IPS-NIHi7 (cell line): ENCODE measurements around the gene FANCD2.
"Not testable (repeated sequence)": the region's sequence is repeated elsewhere in the genome, so short reads cannot be mapped to it uniquely, and the experiment has no call there.

Experiments
- DNase-seq: peaks from one replicate; pipeline ENCODE4 v3.0.0; 2012; ENCODE audit warnings: mixed read lengths; ENCODE audit errors: extremely low spot score

The FANCD2 gene

DNA sequence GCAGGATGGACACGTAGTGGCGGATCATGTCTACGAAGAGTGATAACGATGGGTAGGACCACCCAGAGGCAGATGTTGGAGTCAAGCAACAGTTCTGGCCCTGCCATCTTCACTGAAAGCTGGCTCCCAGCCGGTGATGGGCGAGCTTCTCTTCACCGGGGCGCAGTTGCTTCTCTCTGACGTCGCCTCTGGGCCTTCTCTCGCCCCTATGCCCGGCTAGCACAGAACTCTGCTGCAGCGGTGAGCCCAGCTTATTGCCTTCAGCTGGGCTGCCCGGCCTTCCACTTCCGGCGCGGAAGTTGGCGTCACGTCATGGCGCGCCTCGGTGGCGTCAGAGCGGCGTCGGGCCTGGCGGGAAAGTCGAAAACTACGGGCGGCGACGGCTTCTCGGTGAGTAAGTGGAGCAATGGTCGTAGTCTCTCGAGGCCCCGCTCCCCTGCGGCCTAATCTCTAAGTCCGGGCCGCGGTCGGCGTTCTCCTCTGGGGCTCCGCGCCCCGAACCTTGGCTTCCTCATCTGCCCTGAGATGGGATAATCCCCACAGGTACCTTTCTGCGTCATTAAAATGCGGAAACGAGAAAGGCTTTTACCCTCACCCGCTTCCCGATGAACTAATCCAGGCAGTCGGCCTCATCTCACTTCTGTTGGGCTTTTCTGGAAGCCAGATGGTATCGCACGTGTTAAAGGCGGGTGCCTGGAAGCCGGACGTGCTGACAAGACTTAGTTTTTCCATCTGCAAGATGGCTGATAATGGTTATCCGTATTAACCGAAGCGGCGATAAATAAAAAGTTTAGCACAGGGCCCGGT, at the start of gene FANCD2:
TSS of gene FANCD2 (plus strand) at position 354 of the 807 bp plus-strand sequence. CDS start 2,221 bp downstream, outside the sequence.
- peak; percentile 91 for DNase-seq

DNA sequence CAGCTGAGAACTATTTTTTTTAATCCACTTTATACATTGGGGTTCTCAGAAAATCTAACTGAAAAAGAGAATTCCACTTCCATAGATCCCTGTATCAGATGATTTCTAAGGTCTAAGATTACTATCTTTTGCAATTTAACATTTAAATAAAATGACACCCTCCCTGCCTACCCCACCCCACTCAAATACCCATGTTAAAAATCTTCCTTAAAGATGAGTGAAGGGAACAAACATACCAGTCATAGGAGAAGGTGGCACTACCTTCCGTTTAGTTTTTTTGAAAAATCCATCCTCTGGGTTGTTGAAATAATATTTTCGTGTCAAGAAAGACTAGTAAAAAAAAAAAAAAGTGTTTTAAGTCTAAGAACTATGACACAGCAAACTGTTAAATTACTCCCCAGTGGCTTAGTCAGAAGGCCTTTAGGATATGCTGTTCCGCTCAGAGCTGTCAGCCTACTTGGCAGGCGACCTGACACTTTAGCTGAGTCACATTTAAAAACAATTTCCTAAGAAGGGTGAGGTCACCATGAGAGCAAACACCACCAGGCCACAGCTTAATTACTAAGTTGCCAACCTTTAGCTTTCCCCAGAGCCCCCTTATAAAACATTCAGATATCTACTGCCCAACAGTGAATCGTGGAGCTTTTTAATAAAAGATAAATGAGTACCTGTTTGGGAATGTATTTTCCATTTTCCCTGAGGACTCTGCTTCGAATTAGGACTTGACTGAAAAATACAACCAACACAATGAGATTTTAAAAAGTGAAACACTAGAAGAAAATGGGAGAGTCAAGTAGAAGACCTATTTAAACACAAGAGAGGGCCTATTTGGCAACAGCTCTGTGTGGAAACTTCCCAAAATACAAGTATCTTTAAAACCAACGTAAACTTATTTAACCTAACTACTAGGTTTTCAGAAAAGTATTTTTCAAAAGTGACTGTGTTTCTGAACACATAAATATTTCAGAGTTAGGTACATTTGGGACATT, 49.2 kb upstream of the FANCD2 start:
- peak; percentile 22 for DNase-seq

DNA sequence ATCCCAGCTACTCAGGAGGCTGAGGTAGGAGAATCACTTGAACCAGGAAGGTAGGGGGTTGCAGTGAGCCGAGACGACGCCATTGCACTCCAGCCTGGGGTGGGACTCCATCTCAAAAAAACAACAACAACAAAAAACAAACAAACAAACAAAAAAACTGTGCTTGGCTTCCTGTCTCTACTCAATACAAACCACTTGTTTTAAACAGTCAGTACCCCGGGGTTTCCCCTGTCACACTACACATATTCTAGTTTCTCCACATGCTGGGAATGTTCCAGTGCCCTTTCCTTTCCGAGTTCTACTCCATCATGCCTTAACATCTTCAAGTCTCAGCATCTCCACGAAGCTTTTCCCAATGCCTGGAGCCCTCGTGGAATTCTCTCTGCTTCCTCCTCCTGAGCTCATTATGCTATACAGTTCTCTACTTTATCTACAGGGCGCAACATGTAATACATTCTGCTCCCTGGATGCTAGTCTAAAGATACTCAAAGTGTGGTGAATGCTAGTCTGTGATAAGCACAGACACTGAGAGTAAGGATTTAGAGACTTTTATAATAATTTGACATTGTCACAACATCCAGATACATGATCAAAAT, 47.4 kb upstream of the FANCD2 start:
- DNase-seq = no peak

DNA sequence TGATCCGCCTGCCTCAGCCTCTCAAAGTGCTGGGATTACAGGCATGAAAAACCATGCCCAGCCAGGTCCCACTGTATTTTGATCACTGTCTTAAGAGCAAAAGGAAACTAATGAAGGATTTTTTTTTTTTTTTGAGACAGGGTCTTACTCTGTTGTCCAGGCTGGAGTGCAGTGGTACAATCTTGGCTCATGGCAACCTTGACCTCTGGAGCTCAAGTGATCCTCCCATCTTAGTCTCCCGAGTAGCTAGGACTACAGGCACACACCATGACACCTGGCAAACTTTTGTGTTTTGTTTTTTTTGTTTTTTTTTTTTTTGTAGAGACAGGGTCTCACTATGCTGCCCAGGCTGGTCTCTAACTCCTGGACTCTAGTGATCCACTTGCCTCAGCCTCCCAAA, 46.0 kb upstream of the FANCD2 start:
- no peak for DNase-seq

DNA sequence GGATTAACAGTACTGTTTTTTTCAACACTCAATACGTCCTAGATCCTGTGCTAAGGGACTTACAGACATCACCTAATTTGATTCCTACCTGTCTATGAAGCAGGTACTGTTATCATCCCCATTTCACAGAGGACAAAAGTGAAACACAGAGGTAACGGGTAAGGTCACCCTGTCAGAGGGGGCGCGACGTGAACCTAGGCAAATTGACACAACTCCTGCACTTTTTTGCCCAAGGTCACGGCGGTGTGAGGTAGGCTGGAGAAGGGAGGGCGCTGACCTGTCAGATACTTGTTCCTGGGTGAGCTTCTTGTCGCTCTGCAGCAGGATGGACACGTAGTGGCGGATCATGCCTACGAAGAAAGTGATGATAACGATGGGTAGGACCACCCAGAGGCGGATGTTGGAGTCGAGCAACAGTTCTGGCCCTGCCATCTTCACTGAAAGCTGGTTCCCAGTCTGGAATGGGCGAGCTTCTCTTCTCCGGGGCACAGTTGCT, 40.0 kb upstream of the FANCD2 start:
- no peak for DNase-seq

DNA sequence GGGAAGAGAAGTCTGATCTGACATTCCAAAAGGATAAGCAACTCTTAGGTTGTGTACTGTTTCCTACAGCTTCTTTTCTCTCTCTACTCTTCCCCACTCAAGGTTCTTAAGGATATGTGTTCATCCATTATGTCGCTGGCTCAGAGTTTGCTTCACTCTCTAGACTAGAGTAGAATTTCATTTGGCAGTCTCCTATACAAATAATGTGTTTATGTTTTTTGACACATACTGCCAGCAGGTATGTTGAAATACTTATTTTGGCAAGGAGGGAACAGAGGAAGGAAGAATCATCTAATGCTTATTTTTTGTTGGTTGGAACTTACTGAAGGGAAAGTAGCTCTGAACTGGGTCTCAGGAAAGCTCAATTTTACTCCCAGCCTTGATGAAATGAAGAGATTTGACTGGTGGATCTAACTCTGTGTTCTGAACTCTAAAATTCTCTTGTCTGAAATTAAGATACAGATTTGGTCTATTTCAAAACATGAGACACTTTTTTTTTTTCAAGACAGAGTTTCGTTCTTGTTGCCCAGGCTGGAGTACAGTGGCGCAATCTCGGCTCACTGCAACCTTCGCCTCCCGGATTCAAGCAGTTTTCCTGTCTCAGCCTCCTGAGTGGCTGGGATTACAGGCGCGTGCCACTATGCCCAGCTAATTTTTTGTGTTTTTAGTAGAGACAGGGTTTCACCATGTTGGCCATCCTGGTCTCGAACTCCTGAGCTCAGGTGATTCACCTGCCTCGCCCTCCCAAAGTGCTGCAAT, 32.0 kb upstream of the FANCD2 start:
- no peak for DNase-seq

DNA sequence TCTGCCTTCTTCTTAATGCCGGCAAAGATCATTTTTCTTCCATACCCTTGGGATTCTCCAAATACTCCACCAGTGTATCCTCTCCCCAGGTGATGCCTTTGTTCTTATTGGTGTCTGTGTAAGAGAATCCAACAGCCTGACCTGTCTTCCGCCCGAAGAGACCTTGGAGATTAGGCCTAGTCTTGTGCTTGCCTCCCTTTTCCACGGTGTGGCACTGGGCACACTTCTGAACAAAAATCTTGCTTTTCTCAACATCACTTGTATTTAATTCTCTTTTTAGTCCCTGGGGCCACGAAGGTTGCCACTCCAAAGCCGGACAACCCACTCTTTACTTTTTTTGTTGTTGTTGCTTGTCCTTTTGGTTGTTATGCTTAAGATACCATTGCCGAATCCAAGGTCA, 25.6 kb upstream of the FANCD2 start:
- DNase-seq = no peak

DNA sequence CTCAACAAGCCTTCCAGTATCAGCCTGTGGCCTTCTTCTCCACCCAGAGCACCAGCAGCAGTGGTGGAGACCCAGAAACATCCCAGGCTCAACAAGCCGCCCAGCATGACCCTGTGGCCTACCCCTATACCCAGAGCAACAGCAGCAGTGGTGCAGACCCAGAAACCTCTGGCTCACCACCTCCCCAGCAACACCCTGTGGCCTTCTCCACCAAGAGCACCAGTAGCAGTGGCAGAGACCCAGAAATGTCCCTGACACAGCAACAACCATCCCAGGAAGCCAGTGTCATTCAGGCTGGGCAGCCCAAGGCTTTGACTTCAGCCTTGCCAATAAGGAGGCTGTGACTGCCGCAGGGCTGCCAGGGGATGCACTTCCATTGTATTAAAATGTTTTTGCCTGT, 23.3 kb upstream of the FANCD2 start:
- no peak for DNase-seq

DNA sequence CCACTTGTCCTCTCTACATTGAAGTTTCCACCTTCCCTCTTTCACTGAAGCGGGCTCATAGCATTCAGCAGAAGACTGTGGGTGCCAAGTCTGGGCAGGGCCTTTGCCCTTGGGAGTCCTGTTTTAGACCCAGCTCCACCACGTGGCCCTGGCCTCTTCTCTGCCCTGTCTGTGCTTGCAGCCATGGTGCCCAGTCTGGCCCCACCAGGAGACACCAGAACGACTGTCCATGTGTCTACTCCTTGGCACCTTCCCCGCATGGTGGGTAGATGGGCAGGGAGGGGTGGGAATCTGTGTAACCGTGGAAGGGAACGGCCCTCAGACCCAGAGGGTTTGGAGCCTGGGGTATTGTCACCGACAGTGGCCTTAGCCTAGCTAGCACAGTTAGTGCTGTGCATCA, 21.7 kb upstream of the FANCD2 start:
- no peak for DNase-seq

DNA sequence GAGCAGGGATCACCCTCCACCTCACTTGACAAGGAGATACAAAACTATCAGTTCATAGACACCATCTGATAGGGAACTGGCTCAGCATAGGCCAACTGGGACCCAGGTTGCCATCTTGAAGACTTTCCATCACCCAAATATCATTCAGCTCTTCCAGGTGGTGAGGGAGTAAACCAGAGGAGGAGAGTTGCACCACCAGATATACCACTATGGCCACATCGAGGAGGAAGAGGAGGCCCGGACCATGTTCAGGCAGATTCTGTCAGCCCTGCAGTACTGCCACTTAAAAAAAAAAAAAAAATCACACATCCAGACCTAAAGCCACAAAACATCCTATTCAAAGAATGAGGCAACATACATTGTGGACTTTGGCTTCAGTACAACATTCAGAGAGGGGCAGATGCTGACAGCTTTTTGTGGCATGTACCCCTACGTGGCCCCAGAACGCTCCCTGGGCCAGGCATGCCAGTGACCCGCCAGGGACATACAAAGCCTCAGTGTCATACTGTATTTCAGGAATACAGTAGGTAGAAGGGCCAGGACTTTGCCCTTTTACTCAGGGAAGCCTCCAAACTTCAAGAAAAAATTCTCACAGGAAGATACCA, 21.2 kb upstream of the FANCD2 start:
- DNase-seq = no peak

DNA sequence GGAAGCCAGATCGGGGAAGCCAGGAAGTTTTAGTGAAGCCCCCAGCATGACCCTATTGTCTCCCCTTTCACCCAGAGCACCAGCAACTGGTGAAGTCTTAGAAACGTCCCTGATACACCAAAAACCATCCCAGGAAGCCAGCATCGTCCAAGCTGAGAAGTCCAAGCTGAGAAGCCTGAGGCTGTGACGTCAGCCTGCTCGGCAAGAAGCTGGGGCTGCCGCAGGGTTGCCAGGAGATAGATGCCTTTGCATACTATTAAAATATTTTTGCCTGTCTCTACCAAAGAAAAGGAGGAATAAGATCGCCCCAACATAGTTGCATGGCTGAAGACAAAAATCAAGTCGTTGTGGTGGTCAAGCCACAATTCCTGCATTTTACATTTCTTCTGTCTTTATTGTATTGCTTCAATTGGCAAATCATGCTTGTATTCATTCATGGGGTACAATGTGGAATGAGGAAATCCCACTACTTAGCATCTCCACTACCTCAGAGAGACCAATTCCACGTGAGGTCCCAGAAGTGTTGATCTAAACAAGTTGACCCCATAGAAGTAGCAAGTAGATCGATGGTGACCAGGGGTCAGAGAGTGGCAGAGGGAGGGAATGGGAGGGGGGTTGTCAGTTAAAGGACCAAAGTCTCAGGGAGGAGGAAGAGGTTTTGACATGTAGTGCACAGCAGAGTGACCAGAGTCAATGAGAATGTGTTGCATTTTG, 20.0 kb upstream of the FANCD2 start:
- no peak for DNase-seq

DNA sequence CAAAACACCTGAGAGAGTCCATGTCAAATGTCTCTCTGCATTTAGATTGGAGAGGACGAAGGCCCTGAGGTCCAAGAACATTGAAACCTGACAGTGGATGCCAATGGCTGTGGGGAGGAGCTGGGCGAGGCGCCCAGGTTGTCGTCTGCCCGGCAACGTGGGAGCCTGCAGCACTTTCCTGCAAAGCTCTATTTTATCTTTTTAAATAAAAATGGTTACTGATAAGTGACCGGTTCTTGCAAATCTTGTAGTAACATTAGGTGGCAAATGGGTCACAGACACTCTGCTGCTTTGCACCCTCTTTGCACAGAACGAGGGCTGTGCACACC, 19.5 kb upstream of the FANCD2 start:
- no peak for DNase-seq

DNA sequence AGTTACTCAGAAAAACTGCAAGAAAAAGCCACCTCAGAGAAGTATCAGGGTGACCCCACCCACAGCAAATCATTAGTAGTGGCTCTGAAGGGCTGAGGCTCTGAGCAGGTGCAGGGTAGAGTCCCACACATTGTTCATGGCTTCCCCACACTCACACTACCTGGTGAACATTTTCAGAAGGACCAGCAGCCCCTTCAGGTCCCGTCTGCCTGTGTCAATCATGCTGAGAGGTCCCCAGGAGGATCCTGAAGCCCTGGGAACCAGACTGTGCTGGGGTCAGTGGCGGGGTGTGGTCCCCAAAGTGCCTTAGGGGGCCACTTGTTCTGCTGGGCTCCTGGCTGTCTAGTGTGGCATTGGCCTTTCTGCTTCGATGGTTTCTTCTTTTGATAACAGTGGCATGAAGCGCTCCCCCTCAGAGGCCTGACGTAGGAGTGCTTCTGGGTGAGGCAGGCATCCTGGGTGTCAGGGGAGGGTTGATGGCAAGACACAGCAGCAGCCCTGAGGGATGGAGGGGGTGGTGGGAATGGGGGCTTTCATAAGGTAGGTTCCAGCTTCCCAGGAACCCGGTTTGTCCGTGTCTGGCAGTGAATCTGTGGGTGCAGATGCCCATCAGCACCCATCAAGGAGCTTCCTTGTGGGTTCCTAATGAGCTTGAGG, 19.0 kb upstream of the FANCD2 start:
- DNase-seq = no peak

DNA sequence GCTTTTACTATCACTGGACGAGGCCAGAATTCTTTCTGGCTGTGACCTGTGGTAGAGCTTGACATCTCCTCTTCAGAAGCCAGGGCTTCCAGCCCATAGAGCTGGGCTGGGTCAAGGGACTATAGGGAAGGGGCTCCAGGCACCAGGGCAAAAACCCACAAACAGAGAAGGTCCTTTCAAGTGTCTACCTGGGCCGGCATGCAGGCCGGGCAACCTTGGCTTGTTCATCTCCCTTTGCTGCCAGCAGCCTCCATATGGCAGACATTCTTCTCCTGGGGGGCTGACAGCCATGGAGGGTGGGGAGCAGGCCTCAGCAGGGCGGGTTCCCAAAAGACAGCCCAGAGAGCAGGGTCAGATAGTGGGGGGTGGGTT, 18.0 kb upstream of the FANCD2 start:
- DNase-seq = not testable (repeated sequence)

DNA sequence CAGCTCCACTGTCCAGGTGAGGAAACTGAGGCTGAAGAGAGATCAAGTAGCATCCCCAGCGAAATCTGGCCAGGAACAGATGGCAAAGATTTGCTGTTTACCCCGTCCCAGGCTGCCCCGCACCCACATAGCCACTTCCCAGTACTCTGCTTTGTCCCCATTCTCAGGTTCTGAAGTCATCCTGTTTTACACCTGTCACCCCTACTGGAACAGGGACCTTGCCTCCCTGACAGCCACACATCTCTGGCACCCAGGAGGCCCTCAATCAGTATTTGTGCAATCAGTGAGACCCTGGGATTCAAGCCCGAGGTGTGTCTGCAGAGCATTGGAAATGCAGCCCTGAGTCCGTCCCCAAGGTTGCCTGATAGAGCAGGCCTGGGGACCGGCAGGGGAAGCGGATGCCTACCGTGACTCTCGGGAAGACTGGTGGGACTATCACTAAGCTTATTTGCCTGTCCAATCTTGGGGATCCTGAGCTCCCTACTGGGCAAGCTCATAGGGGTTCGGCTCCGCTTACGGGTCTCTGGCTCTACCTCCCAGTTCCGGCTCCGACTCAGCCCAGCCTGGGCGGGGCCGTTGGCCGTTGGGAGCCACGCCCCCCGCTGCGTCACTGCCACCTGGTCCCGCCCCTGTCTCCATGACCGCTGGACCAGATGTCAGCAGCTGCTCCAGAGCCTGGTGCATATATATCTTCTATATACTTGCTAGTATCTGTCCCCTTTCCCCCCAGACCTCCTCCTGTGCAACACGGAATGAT, 17.5 kb upstream of the FANCD2 start:
- peak; percentile 82 for DNase-seq

DNA sequence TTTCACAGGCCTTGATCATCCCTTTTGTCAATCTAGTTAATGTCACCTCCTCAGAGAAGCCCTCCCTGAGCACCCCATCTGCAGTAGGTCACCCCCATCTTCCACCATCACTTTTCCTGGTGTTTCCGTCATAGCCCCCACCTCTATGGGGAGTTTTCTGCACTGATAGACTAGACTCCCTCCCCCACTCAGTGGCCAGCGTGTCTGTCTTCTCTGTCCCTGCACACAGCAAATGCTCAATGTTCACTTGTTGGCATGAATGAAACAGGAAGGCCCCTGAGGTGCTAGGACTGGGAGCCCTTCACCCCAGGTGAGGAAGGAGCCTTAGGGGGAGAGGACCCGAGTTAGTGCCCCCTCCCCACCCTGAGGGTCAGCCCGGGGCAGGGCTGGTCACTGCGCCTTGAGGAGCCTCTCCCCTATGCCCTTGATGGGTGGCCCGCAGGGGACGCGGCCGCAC, 15.8 kb upstream of the FANCD2 start:
- DNase-seq = no peak

DNA sequence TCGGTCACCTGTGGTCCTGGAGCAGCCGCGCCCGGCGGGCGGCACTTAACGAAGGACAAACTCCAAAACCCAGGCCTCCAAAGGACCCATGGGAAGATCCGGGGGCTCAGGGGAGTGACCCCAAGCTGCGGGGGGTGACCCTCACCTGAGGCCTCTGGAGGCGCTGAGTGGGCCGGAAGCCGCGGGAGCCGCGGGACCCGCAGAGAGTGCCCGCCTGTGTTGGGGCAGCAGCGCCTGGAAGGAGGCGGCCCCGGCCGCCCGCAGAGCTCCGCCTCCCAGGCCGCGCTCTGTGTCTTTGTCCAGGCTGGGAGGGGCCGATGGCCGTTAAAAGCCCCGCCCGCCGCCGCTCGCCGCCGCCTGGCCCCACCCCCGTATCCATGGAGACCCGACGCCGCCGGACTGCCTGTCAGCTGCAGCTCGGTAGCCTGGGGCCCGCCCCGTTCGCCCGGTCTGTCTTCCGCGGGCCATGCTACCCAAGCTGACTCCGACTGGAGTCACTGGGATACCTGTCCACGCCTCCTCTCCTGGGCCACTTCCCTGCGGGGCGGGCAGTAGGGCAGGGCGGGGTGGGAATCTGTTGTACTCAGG, 15.3 kb upstream of the FANCD2 start:
- peak; percentile 98 for DNase-seq

DNA sequence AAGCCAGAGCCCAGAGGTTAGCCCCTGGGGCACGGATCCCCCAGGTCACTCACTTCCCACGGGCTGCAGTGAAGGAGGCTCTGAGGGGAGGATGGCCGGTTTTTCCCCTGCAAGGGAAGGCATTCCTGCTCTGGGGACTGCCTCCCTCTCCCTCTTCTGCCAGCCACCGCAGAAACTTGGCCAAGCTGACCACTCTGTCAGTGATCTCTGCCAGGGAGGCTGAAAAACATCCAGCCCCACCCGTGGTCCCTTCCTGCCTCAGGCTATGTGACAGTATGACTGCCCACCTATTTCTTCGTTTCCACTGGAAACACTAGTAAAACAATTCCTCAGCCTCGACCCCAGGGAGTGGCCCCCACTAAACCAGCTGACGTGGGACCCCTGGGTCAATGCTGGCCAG, 14.6 kb upstream of the FANCD2 start:
- DNase-seq = no peak

DNA sequence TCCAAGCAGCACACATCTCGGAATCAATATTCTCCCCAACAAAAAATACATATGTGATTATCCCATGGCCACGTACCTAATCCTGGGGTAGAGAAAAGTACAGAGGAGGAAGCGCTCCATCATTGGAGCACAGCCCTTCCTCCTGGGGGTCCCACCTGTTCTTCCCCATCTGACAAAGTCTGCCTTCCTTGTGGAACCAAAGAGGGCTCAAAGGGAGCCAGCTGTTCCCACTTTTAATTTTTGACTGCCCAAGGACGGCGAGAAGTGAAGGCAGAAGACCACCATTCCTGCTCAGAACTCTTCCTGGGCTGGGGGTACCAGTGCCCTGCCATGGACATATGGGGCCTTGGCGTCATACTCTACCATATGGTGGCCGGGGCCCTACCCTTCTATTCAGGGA, 14.1 kb upstream of the FANCD2 start:
- DNase-seq = no peak
